Activated T-cell treated with anti-CD3 and anti-CD28 coated beads, Interleukin-2, amount 50 U/mL, for 24 hours (primary cell): ENCODE measurements around the gene ANKRD44.

Source experiments
- DNase-seq: peaks from one replicate; pipeline ENCODE4 v3.0.0-alpha.2; 2020
- H3K27ac Mint-ChIP-seq: 2 replicates; pipeline ENCODE4 v1.8.0; 2020; ENCODE audit warnings: mild to moderate bottlenecking, mixed read lengths
- H3K27me3 Mint-ChIP-seq: 2 replicates; pipeline ENCODE4 v1.8.0; 2020; ENCODE audit warnings: mixed read lengths
- H3K36me3 Mint-ChIP-seq: 2 replicates; pipeline ENCODE4 v1.8.0; 2020; ENCODE audit warnings: low read depth, mixed read lengths
- H3K4me1 Mint-ChIP-seq: 2 replicates; pipeline ENCODE4 v1.8.0; 2020; ENCODE audit warnings: low read depth, mixed read lengths
- H3K4me3 Mint-ChIP-seq: 2 replicates; pipeline ENCODE4 v1.8.0; 2020; ENCODE audit warnings: mild to moderate bottlenecking, moderate library complexity, mixed read lengths
- H3K9me3 Mint-ChIP-seq: 2 replicates; pipeline ENCODE4 v1.8.0; 2020; ENCODE audit warnings: mixed read lengths

ANKRD44 gene

DNA sequence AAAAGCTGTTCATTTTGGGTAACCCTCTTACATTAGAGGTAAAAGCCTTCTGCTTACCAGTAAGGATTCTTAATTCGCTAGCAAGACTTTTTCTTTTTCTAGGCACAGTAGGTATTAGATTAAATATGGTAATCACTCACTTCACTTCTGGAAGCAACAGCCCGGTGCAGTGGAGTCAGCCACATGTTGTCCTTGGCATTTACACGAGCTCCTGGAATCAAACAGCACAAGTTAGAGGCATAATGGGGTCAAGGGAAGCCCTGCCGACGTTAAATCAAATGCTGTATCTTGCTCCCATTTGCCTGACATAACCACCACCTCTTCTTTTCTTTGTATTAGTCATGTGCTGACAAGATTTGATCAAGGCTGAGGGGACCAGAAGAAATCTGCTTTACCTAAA lies 174.1 kb downstream of the ANKRD44 start:
- H3K27ac Mint-ChIP-seq = peak overlapping the region; percentile 88
- no peak overlapping the region for H3K4me3 Mint-ChIP-seq
- H3K27me3 Mint-ChIP-seq = no peaks in the 10 kb centered on the region
- DNase-seq = no peak
- H3K9me3 Mint-ChIP-seq = no peaks in the 10 kb centered on the region
- peaks cover 64% of the 10 kb centered on the region for H3K36me3 Mint-ChIP-seq
- H3K4me1 Mint-ChIP-seq = peaks cover 89% of the 10 kb centered on the region

DNA sequence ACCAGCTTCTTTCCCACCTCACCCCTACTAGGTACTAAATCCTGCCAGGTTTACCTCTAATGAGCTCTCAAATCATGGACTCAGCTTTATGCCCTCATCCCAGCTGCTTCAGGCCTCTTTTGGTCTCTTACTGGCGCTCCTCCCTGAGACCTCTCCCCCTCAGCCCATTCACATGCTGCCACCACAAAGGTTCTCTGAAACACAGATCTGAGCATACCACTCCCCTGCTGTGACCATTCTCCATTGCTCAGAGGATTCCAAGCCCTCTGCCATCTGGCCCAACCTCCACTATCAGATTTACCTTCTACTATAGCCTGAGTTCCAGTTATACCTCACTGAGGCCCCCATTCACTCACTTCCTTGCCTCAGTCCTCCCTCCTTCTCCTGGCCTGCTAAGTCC lies 174.8 kb downstream of the ANKRD44 start:
- no peaks in the 10 kb centered on the region for H3K27me3 Mint-ChIP-seq
- peaks cover 90% of the 10 kb centered on the region for H3K4me1 Mint-ChIP-seq
- H3K4me3 Mint-ChIP-seq = no peak overlapping the region
- peaks cover 67% of the 10 kb centered on the region for H3K36me3 Mint-ChIP-seq
- no peak for DNase-seq
- no peaks in the 10 kb centered on the region for H3K9me3 Mint-ChIP-seq
- peak overlapping the region; percentile 88 for H3K27ac Mint-ChIP-seq

DNA sequence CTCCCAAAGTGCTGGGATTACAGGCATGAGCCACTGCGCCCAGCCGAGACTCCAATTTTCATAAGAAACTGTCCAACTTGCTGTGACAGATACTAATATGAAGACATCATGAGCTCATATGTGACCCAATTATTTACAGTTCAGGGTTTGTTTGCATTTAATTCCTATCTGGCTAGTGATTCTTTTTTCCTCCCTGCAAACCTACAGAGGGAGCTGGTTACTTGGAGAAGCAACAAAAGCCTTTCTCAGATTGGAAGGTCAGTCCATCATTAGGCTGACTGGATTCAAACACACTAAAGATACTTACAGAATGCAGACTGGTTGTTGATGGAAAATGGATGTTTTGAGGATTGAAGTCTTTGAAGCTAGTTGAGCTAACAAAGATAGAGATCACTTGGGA lies 176.4 kb downstream of the ANKRD44 start:
- Mint-ChIP-seq H3K9me3 (no peaks in the 10 kb centered on the region), H3K27ac (peak overlapping the region; percentile 67), H3K4me3 (no peak overlapping the region), H3K36me3 (peaks cover 72% of the 10 kb centered on the region), H3K4me1 (peaks cover 93% of the 10 kb centered on the region), H3K27me3 (no peaks in the 10 kb centered on the region)
- no peak for DNase-seq

DNA sequence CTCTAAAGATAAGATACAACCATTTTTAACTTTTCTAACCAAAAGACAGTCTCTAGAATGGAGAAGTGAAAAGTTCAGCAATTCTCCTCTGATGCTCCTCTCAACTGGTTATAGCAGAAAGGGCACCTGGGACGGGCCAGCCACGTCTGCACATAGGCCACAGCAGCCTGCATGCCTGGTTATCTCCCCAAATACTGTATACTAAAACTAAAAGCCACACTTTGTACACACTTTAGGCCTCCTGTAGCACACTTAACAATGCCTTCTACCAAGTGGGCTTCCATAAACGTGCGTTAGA lies 179.1 kb downstream of the ANKRD44 start:
- H3K9me3 Mint-ChIP-seq = peaks cover 6% of the 10 kb centered on the region
- peaks cover 83% of the 10 kb centered on the region for H3K4me1 Mint-ChIP-seq
- no peak overlapping the region for H3K4me3 Mint-ChIP-seq
- DNase-seq = no peak
- peak overlapping the region; percentile 74 for H3K27ac Mint-ChIP-seq
- peaks cover 79% of the 10 kb centered on the region for H3K36me3 Mint-ChIP-seq
- H3K27me3 Mint-ChIP-seq = no peaks in the 10 kb centered on the region

DNA sequence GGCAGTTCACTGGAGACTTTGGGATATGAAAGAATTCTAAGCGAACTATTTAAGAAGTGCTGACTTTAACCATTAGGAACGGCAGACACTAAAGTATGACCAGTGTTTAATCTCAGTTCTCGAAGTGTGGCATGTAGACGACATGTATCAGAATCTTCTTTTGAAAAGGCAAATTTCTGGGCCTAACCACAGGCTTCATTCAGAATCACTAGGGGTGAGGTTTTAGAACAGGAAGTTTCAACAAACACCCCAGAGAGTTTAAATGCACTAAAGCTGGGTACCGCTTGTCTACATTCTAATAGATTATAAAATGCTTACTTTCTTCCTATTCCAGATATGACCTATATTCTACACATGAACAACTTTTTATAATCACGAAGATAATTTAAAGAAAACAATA lies 180.3 kb downstream of the ANKRD44 start:
- H3K27me3 Mint-ChIP-seq = no peaks in the 10 kb centered on the region
- H3K9me3 Mint-ChIP-seq = peaks cover 6% of the 10 kb centered on the region
- no peak for DNase-seq
- H3K4me3 Mint-ChIP-seq = peak overlapping the region; percentile 4
- H3K27ac Mint-ChIP-seq = peak overlapping the region; percentile 63
- H3K4me1 Mint-ChIP-seq = peaks cover 82% of the 10 kb centered on the region
- H3K36me3 Mint-ChIP-seq = peaks cover 79% of the 10 kb centered on the region

DNA sequence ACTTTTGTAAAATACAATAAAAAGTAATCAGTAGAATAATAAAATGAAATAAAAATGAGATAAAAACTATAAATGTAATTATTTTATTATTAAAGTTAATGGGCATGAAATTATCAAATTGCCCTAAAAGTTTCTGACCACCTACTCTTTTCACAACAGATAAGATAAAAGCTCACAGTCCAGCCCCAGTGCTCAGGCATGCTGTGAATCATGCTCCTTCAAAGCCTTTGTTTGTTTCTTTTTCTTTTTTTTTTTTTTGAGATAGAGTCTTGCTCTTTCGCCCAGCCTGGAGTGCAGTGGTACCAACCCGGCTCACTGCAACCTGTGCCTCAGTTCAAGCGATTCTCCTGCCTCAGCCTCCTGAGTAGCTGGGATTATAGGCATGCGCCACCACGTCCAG lies 181.7 kb downstream of the ANKRD44 start:
- H3K27me3 Mint-ChIP-seq = no peaks in the 10 kb centered on the region
- peak overlapping the region; percentile 3 for H3K4me3 Mint-ChIP-seq
- H3K27ac Mint-ChIP-seq = peak overlapping the region; percentile 73
- no peak for DNase-seq
- peaks cover 6% of the 10 kb centered on the region for H3K9me3 Mint-ChIP-seq
- H3K36me3 Mint-ChIP-seq = peaks cover 77% of the 10 kb centered on the region
- peaks cover 77% of the 10 kb centered on the region for H3K4me1 Mint-ChIP-seq

DNA sequence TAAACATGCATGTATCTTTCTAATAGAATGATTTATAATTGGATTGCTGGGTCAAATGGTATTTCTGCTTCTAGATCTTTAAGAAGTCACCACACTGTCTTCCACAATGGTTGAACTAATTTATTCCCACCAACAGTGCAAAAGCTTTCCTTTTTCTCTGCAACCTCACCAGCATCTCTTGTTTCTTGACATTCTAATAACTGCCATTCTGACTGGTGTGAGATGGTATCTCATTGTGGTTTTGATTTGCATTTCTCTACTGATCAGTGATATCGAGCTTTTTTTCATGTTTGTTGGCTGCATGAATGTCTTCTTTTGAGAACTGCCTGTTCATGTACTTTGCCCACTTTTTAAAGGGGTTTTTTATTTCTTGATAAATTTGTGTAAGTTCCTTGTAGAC lies 182.5 kb downstream of the ANKRD44 start:
- Mint-ChIP-seq H3K27me3 (no peaks in the 10 kb centered on the region), H3K9me3 (peaks cover 6% of the 10 kb centered on the region), H3K4me1 (peaks cover 77% of the 10 kb centered on the region), H3K4me3 (peak overlapping the region; percentile 29), H3K36me3 (peaks cover 78% of the 10 kb centered on the region), H3K27ac (peak overlapping the region; percentile 80)
- DNase-seq = no peak

DNA sequence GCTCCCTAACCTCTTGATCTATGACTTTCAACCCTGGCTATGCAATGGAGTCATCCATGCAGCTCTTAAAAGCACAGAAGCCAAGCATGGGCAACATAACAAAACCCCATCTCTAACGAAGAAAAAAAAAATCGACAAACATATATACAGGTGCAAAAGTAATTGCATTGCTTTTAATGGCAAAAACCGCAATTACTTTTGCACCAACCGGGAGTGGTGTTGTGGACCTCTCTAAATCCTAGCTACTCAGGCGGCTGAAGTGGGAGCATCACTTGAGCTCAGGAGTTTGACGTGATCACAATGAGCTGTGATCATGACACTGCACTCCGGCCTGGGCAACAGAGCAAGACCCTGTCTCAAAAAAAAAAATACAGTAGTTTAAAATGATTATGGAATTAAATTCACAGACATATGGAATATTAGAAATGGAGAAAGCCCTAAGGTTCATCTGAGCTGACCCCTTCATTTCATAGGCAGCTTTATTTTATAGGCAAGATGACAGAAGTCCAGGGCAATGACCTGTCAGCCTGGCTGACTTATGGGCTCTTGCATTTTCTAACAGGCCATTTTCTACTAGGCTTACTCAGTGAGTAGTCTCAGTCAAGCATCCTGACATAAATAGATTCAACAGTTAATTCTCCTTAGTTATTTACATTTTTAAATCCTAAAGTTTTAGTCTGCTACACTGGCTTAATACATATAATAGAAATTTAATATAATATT lies 183.8 kb downstream of the ANKRD44 start:
- Mint-ChIP-seq H3K27ac (no peak overlapping the region), H3K4me3 (no peak overlapping the region), H3K27me3 (no peaks in the 10 kb centered on the region), H3K9me3 (peaks cover 6% of the 10 kb centered on the region), H3K4me1 (peaks cover 77% of the 10 kb centered on the region), H3K36me3 (peaks cover 78% of the 10 kb centered on the region)
- no peak for DNase-seq

DNA sequence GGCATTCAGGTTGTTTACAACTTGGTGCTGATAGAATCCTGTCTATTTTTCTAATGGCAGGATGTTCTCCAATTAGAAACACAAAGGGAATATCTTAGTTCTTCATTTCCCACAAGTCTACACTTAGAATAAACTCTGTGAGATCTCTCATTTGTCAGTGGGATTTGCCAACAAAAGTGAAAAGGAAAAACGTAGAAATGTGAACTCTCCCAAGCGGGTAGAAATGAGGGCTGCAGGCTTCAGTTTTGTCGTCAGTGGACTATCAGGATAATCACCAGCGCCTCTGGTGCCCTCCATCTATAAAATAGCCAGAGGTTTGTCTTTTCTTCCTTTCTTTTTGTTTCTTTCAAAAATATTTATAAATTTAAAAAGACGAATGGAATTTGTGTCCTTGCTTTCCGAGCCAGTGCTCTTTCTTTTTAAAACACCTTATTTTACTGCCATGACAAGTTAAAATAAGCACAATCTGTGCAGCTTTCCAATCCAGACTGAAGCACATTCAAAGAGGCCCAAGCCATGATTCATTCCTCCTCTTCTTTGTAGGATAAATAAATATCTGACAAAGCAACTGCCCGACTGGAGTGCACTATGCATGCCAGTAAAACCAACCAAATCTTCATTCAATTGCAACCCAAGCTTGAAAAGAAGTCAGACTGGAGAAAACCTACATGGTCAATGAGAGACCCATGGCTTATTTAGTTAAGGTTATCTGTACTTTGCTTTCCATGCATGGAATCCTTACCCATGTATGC lies 185.8 kb downstream of the ANKRD44 start:
- Mint-ChIP-seq H3K27ac (peak overlapping the region; percentile 67), H3K36me3 (peaks cover 87% of the 10 kb centered on the region), H3K27me3 (no peaks in the 10 kb centered on the region), H3K9me3 (peaks cover 6% of the 10 kb centered on the region), H3K4me3 (no peak overlapping the region), H3K4me1 (peaks cover 71% of the 10 kb centered on the region)
- DNase-seq = no peak

DNA sequence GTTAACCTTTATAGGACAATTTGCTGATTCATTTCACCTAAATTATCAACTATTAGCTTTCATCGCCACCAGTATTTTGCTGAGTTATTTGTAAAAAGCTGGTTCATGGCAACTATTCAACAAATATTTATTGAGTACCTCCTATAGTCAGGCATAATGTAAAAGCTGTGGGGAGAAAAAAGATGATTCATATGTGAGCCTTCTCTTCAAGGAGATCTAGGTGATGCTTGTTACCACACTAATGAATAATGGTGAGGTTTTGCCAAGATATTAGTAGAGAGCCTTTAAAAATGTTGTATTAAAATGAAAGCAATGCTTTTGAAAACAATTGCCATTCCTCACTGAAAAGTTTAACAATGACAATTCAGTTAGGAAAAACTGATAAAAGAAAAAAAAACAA lies 187.8 kb downstream of the ANKRD44 start:
- Mint-ChIP-seq H3K9me3 (no peaks in the 10 kb centered on the region), H3K4me1 (peaks cover 54% of the 10 kb centered on the region), H3K27me3 (no peaks in the 10 kb centered on the region), H3K4me3 (no peak overlapping the region), H3K36me3 (peaks cover 88% of the 10 kb centered on the region), H3K27ac (peak overlapping the region; percentile 37)
- DNase-seq = no peak

DNA sequence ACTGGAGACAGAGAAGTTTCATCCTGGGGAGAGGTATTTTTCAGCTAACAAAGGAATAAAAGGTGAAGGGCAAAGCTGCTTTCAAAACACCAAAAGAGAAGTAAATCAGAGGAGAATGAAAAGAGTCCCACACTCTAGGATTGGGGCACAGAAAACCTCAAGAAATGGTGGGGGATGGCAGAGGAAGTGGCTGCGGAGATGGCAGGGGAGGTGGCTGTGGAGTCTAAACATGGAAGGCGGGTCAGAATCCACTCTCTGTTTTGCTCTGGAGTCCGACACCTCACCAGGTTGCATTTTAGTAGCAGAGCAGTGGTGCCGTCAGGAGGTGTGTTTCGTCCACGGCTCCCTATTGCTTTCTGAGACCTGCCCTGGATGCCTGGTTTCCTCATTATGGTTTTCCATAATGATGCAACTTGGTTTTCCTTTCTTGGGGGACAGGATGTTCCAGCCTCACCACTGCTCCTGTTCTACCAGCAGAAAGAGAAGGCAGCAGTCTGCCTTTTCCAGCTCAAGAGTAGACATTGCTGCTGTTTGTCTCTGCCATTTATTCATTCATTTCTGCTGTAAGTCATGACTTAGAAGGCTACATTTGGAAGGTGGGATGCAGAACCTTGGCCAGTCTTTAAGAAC lies 188.7 kb downstream of the ANKRD44 start:
- H3K9me3 Mint-ChIP-seq = no peaks in the 10 kb centered on the region
- peaks cover 90% of the 10 kb centered on the region for H3K36me3 Mint-ChIP-seq
- peaks cover 55% of the 10 kb centered on the region for H3K4me1 Mint-ChIP-seq
- H3K27ac Mint-ChIP-seq = peak overlapping the region; percentile 67
- no peak for DNase-seq
- H3K27me3 Mint-ChIP-seq = no peaks in the 10 kb centered on the region
- peak overlapping the region; percentile 6 for H3K4me3 Mint-ChIP-seq

DNA sequence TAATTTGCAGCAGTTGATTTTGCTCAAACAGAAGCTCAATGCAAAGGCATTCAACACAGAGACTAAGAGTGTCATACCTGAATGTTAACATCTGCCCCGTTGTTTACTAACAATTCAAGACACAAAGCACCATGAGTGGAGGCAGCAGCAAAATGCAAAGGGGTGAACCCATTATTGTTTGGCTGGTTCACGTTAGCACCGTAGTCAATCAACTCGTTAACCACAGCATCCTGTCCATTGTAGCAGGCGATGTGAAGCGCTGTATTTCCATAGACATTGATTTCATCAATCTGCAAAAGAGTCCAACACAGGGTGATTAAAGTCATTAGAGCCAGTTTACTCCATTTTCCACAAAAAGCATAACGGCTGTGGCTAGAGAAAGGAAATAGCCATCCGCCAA lies 189.3 kb downstream of the ANKRD44 start:
- peak overlapping the region; percentile 6 for H3K4me3 Mint-ChIP-seq
- no peaks in the 10 kb centered on the region for H3K9me3 Mint-ChIP-seq

DNA sequence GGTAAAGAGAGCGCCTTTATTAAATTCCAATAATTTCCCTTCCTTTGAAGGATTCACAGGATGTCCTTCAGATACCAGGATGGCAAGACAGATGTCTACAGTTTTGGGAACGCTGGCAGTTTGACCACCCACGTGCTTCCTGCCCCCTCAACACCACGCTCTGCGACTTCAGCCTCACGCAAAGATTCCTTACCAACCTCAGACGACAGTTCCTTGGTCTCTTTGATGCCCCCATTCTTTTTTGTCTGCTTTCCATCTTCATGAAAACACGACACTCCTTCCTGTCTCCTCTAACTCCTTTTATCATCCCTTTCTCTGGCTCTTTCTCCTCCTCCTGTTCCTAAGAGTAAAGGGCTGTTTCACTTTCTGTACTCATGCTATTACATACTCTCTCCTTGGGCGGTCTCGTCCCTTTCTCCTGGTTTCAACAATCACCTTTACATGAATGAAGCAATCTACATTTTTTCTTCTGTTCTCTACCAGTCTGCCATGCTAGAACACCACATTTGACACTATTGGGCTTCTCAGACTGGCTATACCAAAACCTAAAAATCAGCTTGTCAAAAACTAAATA lies 194.2 kb downstream of the ANKRD44 start:
- Mint-ChIP-seq H3K36me3 (peaks cover 52% of the 10 kb centered on the region), H3K9me3 (no peaks in the 10 kb centered on the region), H3K4me1 (peaks cover 40% of the 10 kb centered on the region), H3K27me3 (no peaks in the 10 kb centered on the region), H3K4me3 (peak overlapping the region; percentile 64), H3K27ac (peak overlapping the region; percentile 93)
- no peak for DNase-seq

More for the DNA sequence above, 189.3 kb downstream of the ANKRD44 start:
- peaks cover 90% of the 10 kb centered on the region for H3K36me3 Mint-ChIP-seq
- DNase-seq = no peak
- peak overlapping the region; percentile 67 for H3K27ac Mint-ChIP-seq
- peaks cover 57% of the 10 kb centered on the region for H3K4me1 Mint-ChIP-seq
- H3K27me3 Mint-ChIP-seq = no peaks in the 10 kb centered on the region

DNA sequence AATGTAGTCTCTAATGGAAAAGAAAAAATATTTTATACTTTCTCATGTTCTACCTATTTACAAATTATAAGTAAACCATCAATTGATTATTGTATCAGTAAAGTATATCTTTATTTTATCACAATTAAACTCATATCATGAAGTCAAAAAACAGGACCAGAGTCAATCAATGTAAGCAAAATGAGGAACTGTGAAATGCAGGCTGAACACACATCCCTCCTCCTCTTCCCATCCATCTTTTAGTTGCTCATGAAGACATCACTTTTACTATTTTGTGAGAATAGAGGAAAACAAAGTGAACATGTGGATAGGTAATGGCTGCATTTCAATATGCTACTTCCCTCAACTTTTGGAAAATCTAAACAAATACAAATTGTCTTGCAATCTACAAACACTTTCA lies 195.3 kb downstream of the ANKRD44 start:
- DNase-seq = no peak
- Mint-ChIP-seq H3K9me3 (no peaks in the 10 kb centered on the region), H3K27ac (peak overlapping the region; percentile 76), H3K4me1 (peaks cover 35% of the 10 kb centered on the region), H3K27me3 (no peaks in the 10 kb centered on the region), H3K4me3 (no peak overlapping the region), H3K36me3 (peaks cover 46% of the 10 kb centered on the region)

DNA sequence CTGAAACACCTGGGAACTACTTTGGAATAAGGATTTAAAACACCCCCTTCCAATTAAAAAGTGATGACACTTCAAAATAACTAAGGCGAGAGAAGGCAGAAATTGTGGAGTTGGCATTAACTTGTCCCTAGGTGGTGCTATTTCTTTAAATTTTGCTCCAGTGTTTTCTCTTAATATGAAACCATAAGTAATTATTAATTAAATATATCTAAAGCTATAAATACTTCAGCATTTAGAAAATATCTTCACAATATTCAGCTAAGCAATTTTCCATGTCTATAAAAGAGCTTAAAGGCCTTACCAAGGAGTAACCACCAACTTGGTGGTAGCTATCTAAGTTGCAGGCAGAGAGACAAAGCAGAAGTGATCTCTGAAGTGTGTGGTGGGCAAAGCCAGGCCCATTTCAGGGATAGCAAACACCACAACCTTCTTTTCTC lies 197.3 kb downstream of the ANKRD44 start:
- peaks cover 31% of the 10 kb centered on the region for H3K4me1 Mint-ChIP-seq
- peak overlapping the region; percentile 81 for H3K27ac Mint-ChIP-seq
- no peaks in the 10 kb centered on the region for H3K27me3 Mint-ChIP-seq
- H3K4me3 Mint-ChIP-seq = no peak overlapping the region
- DNase-seq = no peak
- no peaks in the 10 kb centered on the region for H3K9me3 Mint-ChIP-seq
- H3K36me3 Mint-ChIP-seq = peaks cover 45% of the 10 kb centered on the region
